ENCODE results near the gene DCP2.

DNA sequence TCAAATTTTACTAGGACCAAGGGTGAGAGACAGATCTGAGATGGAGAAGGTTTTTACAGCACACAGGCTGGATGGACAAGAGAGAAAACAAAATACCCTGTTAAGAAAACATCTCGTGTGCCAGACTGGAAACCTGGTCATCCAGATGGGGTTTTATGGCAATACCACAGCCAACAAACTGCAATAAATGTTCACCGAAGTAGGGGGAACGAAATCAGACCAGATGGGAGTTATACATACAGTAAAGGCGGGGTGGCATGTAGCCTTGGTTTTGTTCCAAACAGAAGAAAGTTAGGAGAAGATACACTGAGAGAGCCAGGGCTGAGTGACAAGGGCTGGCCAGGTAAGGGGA is 63.3 kb downstream of the DCP2 start:
- TF ChIP-seq, protein P1, sequence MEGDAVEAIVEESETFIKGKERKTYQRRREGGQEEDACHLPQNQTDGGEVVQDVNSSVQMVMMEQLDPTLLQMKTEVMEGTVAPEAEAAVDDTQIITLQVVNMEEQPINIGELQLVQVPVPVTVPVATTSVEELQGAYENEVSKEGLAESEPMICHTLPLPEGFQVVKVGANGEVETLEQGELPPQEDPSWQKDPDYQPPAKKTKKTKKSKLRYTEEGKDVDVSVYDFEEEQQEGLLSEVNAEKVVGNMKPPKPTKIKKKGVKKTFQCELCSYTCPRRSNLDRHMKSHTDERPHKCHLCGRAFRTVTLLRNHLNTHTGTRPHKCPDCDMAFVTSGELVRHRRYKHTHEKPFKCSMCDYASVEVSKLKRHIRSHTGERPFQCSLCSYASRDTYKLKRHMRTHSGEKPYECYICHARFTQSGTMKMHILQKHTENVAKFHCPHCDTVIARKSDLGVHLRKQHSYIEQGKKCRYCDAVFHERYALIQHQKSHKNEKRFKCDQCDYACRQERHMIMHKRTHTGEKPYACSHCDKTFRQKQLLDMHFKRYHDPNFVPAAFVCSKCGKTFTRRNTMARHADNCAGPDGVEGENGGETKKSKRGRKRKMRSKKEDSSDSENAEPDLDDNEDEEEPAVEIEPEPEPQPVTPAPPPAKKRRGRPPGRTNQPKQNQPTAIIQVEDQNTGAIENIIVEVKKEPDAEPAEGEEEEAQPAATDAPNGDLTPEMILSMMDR (conservative IDR thresholded peaks at IDR 0.05), result no peak
- TF ChIP-seq ZFX (IDR thresholded peaks at IDR 0.05), result no peak

Measured in C4-2B (cell line).